ENCODE results near the gene TJP1. TPM values are rescaled to one million over a fixed set of nuclear protein-coding genes. Genes with fewer than 3 reads are reported as not detected.

TJP1 gene
- total and polyA plus RNA-seq, 8 donors: 82.9 to 130 (median 121) TPM

DNA sequence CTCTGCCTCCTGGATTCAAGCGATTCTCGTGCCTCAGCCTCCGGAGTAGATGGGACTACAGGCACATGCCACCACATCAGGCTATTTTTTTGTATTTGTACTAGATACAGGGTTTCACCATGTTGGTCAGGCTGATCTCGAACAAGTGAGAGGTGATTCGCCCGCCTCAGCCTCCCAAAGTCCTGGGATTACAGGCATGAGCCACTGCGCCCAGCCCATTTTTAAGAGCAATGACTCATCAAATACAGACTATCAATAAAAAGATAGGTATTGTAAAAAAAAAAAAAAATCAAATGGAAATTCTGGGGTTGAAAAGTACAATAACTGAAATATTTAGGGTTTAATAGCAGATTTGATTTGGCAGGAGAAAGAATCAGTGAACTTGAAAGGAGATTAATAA, 129.0 kb downstream of the TJP1 start:
- TF ChIP-seq, protein P1, sequence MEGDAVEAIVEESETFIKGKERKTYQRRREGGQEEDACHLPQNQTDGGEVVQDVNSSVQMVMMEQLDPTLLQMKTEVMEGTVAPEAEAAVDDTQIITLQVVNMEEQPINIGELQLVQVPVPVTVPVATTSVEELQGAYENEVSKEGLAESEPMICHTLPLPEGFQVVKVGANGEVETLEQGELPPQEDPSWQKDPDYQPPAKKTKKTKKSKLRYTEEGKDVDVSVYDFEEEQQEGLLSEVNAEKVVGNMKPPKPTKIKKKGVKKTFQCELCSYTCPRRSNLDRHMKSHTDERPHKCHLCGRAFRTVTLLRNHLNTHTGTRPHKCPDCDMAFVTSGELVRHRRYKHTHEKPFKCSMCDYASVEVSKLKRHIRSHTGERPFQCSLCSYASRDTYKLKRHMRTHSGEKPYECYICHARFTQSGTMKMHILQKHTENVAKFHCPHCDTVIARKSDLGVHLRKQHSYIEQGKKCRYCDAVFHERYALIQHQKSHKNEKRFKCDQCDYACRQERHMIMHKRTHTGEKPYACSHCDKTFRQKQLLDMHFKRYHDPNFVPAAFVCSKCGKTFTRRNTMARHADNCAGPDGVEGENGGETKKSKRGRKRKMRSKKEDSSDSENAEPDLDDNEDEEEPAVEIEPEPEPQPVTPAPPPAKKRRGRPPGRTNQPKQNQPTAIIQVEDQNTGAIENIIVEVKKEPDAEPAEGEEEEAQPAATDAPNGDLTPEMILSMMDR (IDR thresholded peaks at IDR 0.05): no peak
- no peak overlapping the region for H3K4me3 ChIP-seq
- intact Hi-C loops (cut with DNase I): no loop called here
- H3K4me1 ChIP-seq: peaks cover 0 to 3% of the 10 kb centered on the region in 2 donors
- no peaks in the 10 kb centered on the region for H3K27me3 ChIP-seq
- no peaks in the 10 kb centered on the region for H3K36me3 ChIP-seq
- DNase-seq (no peak), ATAC-seq (no peak)
- no peak overlapping the region for H3K27ac ChIP-seq
- H3K9me3 ChIP-seq: peaks cover 0 to 4% of the 10 kb centered on the region in 2 donors

DNA sequence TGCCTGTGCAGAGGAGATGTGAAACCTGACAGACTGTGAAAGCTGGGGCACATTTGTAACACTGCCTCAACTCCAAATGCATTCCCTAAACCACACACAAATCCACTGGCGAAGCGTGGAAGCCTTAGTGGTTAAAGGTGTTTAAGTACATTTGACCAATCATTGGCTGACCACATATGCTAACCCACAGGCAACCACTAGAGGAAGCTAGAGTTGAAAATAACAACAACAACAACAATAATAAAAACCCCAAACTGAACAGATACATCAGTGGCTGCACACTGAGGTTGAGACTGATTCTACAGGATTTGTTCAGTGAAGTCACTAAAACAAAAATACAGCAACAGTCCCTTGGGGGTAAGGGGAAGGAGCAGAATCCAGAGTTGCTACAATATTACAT, 129.7 kb downstream of the TJP1 start:
- Histone ChIP-seq H3K36me3 (no peaks in the 10 kb centered on the region), H3K4me1 (no peaks in the 10 kb centered on the region), H3K9me3 (peaks cover 0 to 4% of the 10 kb centered on the region in 2 donors), H3K27me3 (no peaks in the 10 kb centered on the region), H3K4me3 (no peak overlapping the region), H3K27ac (no peak overlapping the region)
- DNase-seq (no peak), ATAC-seq (no peak)
- TF ChIP-seq, protein P1 (IDR thresholded peaks at IDR 0.05): no peak
- intact Hi-C loops (cut with DNase I): no loop called here

DNA sequence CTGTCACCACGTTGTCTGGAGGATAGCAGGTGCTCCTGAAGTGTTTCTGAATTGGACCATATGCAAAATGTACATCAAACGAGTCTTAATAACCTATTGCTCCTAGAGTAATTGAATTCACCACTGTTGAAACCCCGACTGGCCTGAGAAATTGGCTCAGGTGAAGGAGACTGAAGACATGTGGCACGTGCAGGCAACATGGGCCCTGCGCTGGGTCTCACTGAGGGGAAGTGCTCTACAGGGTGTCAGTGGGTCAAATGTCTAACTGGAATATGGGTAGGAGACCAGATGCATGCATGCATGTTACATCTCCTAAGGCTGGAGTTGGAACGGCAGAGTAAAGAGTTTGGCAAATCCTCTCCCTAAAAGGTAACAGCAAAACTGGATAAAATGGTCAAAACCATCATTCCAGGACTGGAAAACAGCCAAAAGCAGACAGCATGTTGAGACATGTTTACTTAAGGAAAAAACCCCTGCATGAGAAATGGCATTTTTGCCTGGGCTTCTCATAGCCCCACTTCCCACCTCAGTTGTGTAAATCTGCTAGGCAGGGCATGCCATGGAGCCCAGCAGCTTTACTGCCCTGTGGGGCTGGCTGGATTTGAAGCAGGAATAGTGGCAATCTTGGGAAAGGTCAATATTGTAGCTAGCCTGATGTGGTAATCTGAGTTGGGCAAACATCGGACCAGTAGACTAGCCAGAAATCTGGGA, 131.3 kb downstream of the TJP1 start:
- no peak overlapping the region for H3K4me3 ChIP-seq
- peaks cover 0 to 4% of the 10 kb centered on the region in 2 donors for H3K9me3 ChIP-seq
- H3K27ac ChIP-seq: no peak overlapping the region
- TF ChIP-seq, protein P1 (IDR thresholded peaks at IDR 0.05): no peak
- no peaks in the 10 kb centered on the region for H3K36me3 ChIP-seq
- no peaks in the 10 kb centered on the region for H3K4me1 ChIP-seq
- intact Hi-C loops (cut with DNase I): no loop called here
- ATAC-seq: no peak
- no peaks in the 10 kb centered on the region for H3K27me3 ChIP-seq
- DNase-seq: no peak

DNA sequence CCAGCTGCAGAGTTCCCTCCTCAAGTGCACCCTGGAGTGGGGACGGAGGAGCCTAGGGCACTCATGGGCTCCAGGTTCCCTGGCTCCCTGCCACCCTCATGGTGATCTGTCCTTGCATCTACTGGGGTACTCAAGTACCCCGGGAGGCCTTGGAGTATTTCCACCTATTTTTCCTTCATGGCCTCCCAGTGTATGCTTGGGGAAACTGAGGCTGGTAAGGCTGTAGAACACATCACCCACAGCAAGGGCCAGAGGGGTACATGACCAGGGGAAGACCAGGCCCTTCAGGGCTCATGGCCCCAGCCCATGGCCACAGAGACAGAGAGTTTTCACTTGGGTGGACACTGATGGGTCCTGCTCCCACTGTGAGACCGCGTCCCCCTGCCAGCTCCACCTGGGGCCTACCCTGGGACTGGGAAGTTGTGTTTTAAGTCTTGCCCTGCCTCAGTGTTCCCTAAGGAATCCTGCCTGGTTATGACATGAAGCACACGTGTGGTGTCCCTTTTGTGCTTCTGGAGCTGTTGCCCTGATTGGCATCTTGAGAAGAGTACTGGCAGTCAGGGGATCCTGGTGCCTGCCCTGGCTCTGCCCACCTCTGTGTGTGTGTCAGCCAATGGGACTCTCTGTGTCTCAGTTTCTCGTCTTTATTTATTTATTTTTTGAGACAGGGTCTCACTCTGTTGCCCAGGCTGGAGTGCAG, 132.8 kb downstream of the TJP1 start:
- Histone ChIP-seq H3K36me3 (no peaks in the 10 kb centered on the region), H3K9me3 (peaks cover 0 to 2% of the 10 kb centered on the region in 2 donors), H3K27ac (no peak overlapping the region), H3K4me3 (no peak overlapping the region), H3K4me1 (no peaks in the 10 kb centered on the region), H3K27me3 (no peaks in the 10 kb centered on the region)
- ATAC-seq: no peak
- no peak for DNase-seq
- intact Hi-C loops (cut with DNase I): no loop called here
- TF ChIP-seq, protein P1 (IDR thresholded peaks at IDR 0.05): no peak

DNA sequence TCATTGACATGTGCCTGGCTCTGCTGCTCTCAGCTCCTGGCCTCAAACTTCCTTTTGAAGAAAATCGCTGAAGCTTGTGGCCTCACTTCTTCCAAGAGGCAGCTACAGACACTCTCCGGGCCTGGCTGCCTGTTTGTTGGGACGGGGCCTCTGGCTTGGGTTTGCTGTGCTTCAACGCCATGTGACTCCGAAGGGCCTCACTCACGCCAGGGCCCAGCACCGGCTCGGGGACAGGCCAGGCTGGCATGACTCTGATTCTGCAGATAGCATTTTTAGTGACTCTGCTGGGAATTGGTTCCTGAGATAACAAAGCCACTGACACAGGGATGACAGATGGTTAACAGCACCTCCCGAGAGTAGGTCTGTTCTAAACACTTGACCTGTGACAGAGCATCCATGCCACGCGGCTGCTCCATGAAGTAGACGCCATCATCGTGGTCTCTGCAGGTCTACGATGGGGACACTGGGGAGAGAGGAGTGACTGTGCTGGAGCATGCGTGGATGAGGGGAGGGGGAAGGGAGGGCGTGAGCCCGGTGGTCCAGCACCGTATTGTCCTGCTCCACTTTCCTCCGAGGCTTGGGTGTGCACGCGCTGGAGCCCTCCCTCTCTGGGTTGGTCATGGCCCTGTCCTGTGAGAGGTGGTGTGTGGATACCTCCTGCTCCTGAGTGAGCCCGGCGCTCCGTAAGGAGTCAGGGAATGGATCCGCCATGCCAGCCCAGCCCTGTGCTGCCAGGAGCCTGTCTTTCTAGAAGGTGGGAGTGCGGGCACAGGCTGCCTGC, 133.6 kb downstream of the TJP1 start:
- intact Hi-C loops (cut with DNase I): no loop called here
- TF ChIP-seq, protein P1 (IDR thresholded peaks at IDR 0.05): no peak
- ATAC-seq: no peak

More for the DNA sequence above, 133.6 kb downstream of the TJP1 start:
- Histone ChIP-seq H3K9me3 (no peaks in the 10 kb centered on the region), H3K36me3 (no peaks in the 10 kb centered on the region), H3K27ac (no peak overlapping the region), H3K27me3 (no peaks in the 10 kb centered on the region), H3K4me1 (no peaks in the 10 kb centered on the region), H3K4me3 (no peak overlapping the region)
- DNase-seq: no peak
